Neural cell (in vitro differentiated cells): Measurements from ENCODE around the gene MRPL4. TPM values are rescaled to one million over a fixed set of nuclear protein-coding genes. Genes with fewer than 3 reads are reported as not detected.

Experiments used
- H2AFZ ChIP-seq: fragments of 200-600, 300-800 bp; sonication (generic), shearing (Covaris generic); 2 replicates; pipeline ENCODE4 v1.6.0; 2014; ENCODE audit warnings: low read depth, mild to moderate bottlenecking, antibody characterized with exemption, low read length, moderate library complexity
- H3F3A ChIP-seq: fragments of 200-600 bp; shearing (Covaris generic); 2 replicates; pipeline ENCODE4 v1.6.1; 2016; ENCODE audit warnings: mild to moderate bottlenecking, moderate library complexity, mixed read lengths, antibody characterized with exemption, low read length; ENCODE audit not compliant: insufficient read depth, poor library complexity, severe bottlenecking
- H3K27ac ChIP-seq: fragments of 200-600, 300-800 bp; sonication (generic), shearing (Covaris generic); 2 replicates; pipeline ENCODE4 v1.5.1; 2014; ENCODE audit warnings: mild to moderate bottlenecking, low read length, moderate library complexity
- H3K27me3 ChIP-seq: fragments of 300-800, 200-600 bp; sonication (generic), shearing (Covaris generic); 2 replicates; pipeline ENCODE4 v1.6.0; 2014; ENCODE audit warnings: mild to moderate bottlenecking, low read depth, low read length, moderate library complexity; ENCODE audit not compliant: insufficient read depth
- H3K36me3 ChIP-seq: fragments of 300-800, 200-600 bp; sonication (generic), shearing (Covaris generic); 2 replicates; pipeline ENCODE4 v1.5.1; 2014; ENCODE audit warnings: mild to moderate bottlenecking, antibody characterized with exemption, low read length, moderate library complexity; ENCODE audit not compliant: insufficient read depth
- H3K4me2 ChIP-seq: fragments of 300-800, 200-600 bp; sonication (generic), shearing (Covaris generic); 2 replicates; pipeline ENCODE4 v1.6.0; 2014; ENCODE audit warnings: mild to moderate bottlenecking, low read length
- H3K4me3 ChIP-seq: fragments of 300-800, 200-600 bp; sonication (generic), shearing (Covaris generic); 2 replicates; pipeline ENCODE4 v1.5.1; 2014; ENCODE audit warnings: mild to moderate bottlenecking, low read length, moderate library complexity
- H3K79me2 ChIP-seq: fragments of 200-600 bp; shearing (Covaris generic); replicated peaks from 2 replicates; pipeline ENCODE4 v1.6.0; 2014; ENCODE audit warnings: mild to moderate bottlenecking, low read length, moderate library complexity; ENCODE audit not compliant: insufficient read depth
- H3K9ac ChIP-seq: fragments of 300-800, 200-600 bp; sonication (generic), shearing (Covaris generic); 2 replicates; pipeline ENCODE4 v1.6.1; 2016; ENCODE audit warnings: mild to moderate bottlenecking, low read length, mixed read lengths
- H3K9me2 ChIP-seq: fragments of 200-600 bp; shearing (Covaris generic); 2 replicates; pipeline ENCODE4 v1.6.1; 2016; ENCODE audit warnings: mild to moderate bottlenecking, low read length, mixed read lengths; ENCODE audit not compliant: insufficient read depth
- H3K9me3 ChIP-seq: fragments of 200-600, 300-800 bp; sonication (generic), shearing (Covaris generic); 2 replicates; pipeline ENCODE4 v1.6.1; 2016; ENCODE audit warnings: mild to moderate bottlenecking, mixed run types, low read length, moderate library complexity, mixed read lengths
- H4K20me1 ChIP-seq: fragments of 200-600 bp; shearing (Covaris generic); 2 replicates; pipeline ENCODE4 v1.6.1; 2016; ENCODE audit warnings: mild to moderate bottlenecking, mixed run types; ENCODE audit not compliant: insufficient read depth
- CTCF ChIP-seq: fragments of 450-650 bp; IDR thresholded peaks from 2 replicates; pipeline ENCODE4 v1.5.1; 2014; ENCODE audit warnings: antibody characterized with exemption, mild to moderate bottlenecking, moderate library complexity; ENCODE audit not compliant: poor library complexity, severe bottlenecking
- EP300 ChIP-seq: fragments of 450-650 bp; conservative IDR thresholded peaks from 2 replicates; pipeline ENCODE4 v1.6.1; 2014; ENCODE audit warnings: antibody characterized with exemption, mild to moderate bottlenecking, moderate library complexity; ENCODE audit not compliant: poor library complexity, severe bottlenecking
- EZH2 ChIP-seq: fragments of 200-600, 300-800 bp; shearing (Covaris generic), sonication (generic); IDR thresholded peaks from 2 replicates; pipeline ENCODE4 v1.6.1; 2014; ENCODE audit warnings: antibody characterized with exemption, low read length, borderline replicate concordance, mild to moderate bottlenecking; ENCODE audit not compliant: insufficient read depth, poor library complexity, severe bottlenecking
- MXI1 ChIP-seq: fragments of 450-650 bp; conservative IDR thresholded peaks from 2 replicates; pipeline ENCODE4 v1.6.1; 2014; ENCODE audit warnings: antibody characterized with exemption, mild to moderate bottlenecking; ENCODE audit not compliant: poor library complexity, severe bottlenecking
- POLR2AphosphoS5 ChIP-seq: IDR thresholded peaks from 2 replicates; pipeline ENCODE4 v1.6.1; 2012
- RAD21 ChIP-seq: fragments of 450-650 bp; conservative IDR thresholded peaks from 2 replicates; pipeline ENCODE4 v1.6.1; 2014; ENCODE audit warnings: antibody characterized with exemption, mild to moderate bottlenecking, moderate library complexity
- REST ChIP-seq: IDR thresholded peaks from 2 replicates; pipeline ENCODE4 v1.6.1; 2012; ENCODE audit warnings: borderline replicate concordance
- SMC3 ChIP-seq: fragments of 450-650 bp; conservative IDR thresholded peaks from 2 replicates; pipeline ENCODE4 v1.6.1; 2014; ENCODE audit warnings: antibody characterized with exemption, mild to moderate bottlenecking, moderate library complexity; ENCODE audit not compliant: poor library complexity
- TAF1 ChIP-seq: IDR thresholded peaks from 2 replicates; pipeline ENCODE4 v1.6.1; 2012; ENCODE audit warnings: low read depth
- polyA plus RNA-seq: library from polyadenylated mRNA; depleted of rRNA; stranded (reverse); fragments of >200 nt; gene quantifications from 2 replicates; pipeline ENCODE4 v1.2.3, GENCODE V29; 2014

Gene MRPL4
- polyA plus RNA-seq, 1 donor from 2014 or later = 27.2 TPM

GRCh38 chr19:10286803-10287737 lies 35.1 kb downstream of the MRPL4 start, which contains the start of gene ICAM4:
ICAM4 (plus strand) TSS chr19:10286955; CDS start chr19:10287013, 58 bp downstream.
- Histone ChIP-seq H2AFZ (no peak within 1 kb of the TSS), H3K4me3 (no peak within 1 kb of the TSS), H3K27me3 (peaks cover 69% of the 10 kb centered on the region), H3K9me2 (no peaks in the 10 kb centered on the region), H3K79me2 (no peaks in the 10 kb centered on the region), H3K27ac (no peak within 1 kb of the TSS), H4K20me1 (no peaks in the 10 kb centered on the region), H3K9ac (no peak within 1 kb of the TSS), H3K9me3 (no peaks in the 10 kb centered on the region), H3K4me2 (no peak within 1 kb of the TSS), H3F3A (no peaks in the 10 kb centered on the region), H3K36me3 (no peaks in the 10 kb centered on the region)
- TF ChIP-seq RAD21 (no peak), REST (no peak), POLR2AphosphoS5 (no peak), EZH2 (no peak), EP300 (no peak), CTCF (no peak), TAF1 (no peak), SMC3 (no peak), MXI1 (no peak)

- Histone ChIP-seq H3K4me2 (peak overlapping the region; percentile 52), H2AFZ (no peak overlapping the region), H3K27me3 (peaks cover 86% of the 10 kb centered on the region), H3K9me2 (no peaks in the 10 kb centered on the region), H4K20me1 (no peaks in the 10 kb centered on the region), H3K27ac (no peak overlapping the region), H3K36me3 (no peaks in the 10 kb centered on the region), H3K4me3 (peak overlapping the region; percentile 66), H3K9ac (no peak overlapping the region), H3K9me3 (no peaks in the 10 kb centered on the region), H3K79me2 (no peaks in the 10 kb centered on the region), H3F3A (no peaks in the 10 kb centered on the region)
- TF ChIP-seq REST (no peak), RAD21 (no peak), MXI1 (no peak), SMC3 (no peak), EP300 (no peak), TAF1 (no peak), CTCF (no peak), EZH2 (no peak), POLR2AphosphoS5 (no peak)
Observed at GRCh38 chr19:10288662-10289166, 36.7 kb downstream of the MRPL4 start.
